Upper lobe of right lung (tissue), 1 donor: ENCODE results near the gene WDR86. TPM values are rescaled to one million over a fixed set of nuclear protein-coding genes. Genes with fewer than 3 reads are reported as not detected.

Experiments
- ATAC-seq: fragments of 200-7000 bp; cut with Tn5 transposase; one replicate; pipeline ENCODE4 v1.9.1; 2020; ENCODE audit warnings: mild to moderate bottlenecking, moderate library complexity
- DNase-seq: peaks from one replicate; pipeline ENCODE4 v3.0.0-alpha.2; 2020
- H3K27ac ChIP-seq: fragments of 200-600 bp; one replicate; pipeline ENCODE4 v1.8.0; 2022
- H3K27me3 ChIP-seq: fragments of 200-600 bp; one replicate; pipeline ENCODE4 v1.8.0; 2022; ENCODE audit warnings: mild to moderate bottlenecking
- H3K36me3 ChIP-seq: fragments of 200-600 bp; one replicate; pipeline ENCODE4 v1.8.0; 2022
- H3K4me1 ChIP-seq: fragments of 200-600 bp; one replicate; pipeline ENCODE4 v1.8.0; 2022
- H3K4me3 ChIP-seq: fragments of 200-600 bp; one replicate; pipeline ENCODE4 v1.8.0; 2022; ENCODE audit warnings: mild to moderate bottlenecking
- H3K9me3 ChIP-seq: fragments of 200-600 bp; one replicate; pipeline ENCODE4 v1.8.0; 2022
- CTCF ChIP-seq: fragments of 200-600 bp; IDR thresholded peaks from one replicate; pipeline ENCODE4 v1.8.0; 2022; ENCODE audit warnings: antibody characterized with exemption
- intact Hi-C: fragments of 100-400 bp; cut with DNase I; formaldehyde crosslinking; loops from one replicate; pipeline ENCODE4 v1.11.0; 2022
- total RNA-seq: library from RNA; stranded (reverse); fragmentation: NEBNext Ultra II Directional; extraction: Animal tissue kit (Norgen Biotek cat#: 25700); gene quantifications from one replicate; pipeline ENCODE4 v1.2.1, GENCODE V29; 2021
- donor health status: DM: no; HTN: yes; CAD: no; lungs with severe emphysema.

WDR86 gene
- total RNA-seq, 1 donor from 2014 or later: 1.3 TPM

- peaks cover 26% of the 10 kb centered on the region for H3K27me3 ChIP-seq
- ATAC-seq (peak; percentile 4), DNase-seq (peak; percentile 64)
- no peaks in the 10 kb centered on the region for H3K36me3 ChIP-seq
- no peak for TF ChIP-seq CTCF
- H3K4me3 ChIP-seq: peak overlapping the region; percentile 45
- intact Hi-C loops: no loop called here
- peak overlapping the region; percentile 77 for H3K27ac ChIP-seq
- H3K9me3 ChIP-seq: no peaks in the 10 kb centered on the region
- H3K4me1 ChIP-seq: peaks cover 14% of the 10 kb centered on the region
Measured at GRCh38 chr7:151410405-151411390, 860 bp upstream of the WDR86 start.

- no peak for TF ChIP-seq CTCF
- ATAC-seq (peak; percentile 15), DNase-seq (peak; percentile 63)
- peaks cover 18% of the 10 kb centered on the region for H3K4me1 ChIP-seq
- H3K4me3 ChIP-seq: peak overlapping the region; percentile 45
- H3K9me3 ChIP-seq: no peaks in the 10 kb centered on the region
- intact Hi-C loops: no loop called here
- no peaks in the 10 kb centered on the region for H3K36me3 ChIP-seq
- H3K27me3 ChIP-seq: peaks cover 26% of the 10 kb centered on the region
- peak overlapping the region; percentile 77 for H3K27ac ChIP-seq
Measured at GRCh38 chr7:151408839-151409666, 785 bp downstream of the WDR86 start.

GRCh38 chr7:151408498-151408838, 1.4 kb downstream of the WDR86 start:
- peak overlapping the region; percentile 58 for H3K27ac ChIP-seq

GRCh38 chr7:151406886-151407583, 2.8 kb downstream of the WDR86 start:
- H3K27me3 ChIP-seq: peaks cover 26% of the 10 kb centered on the region
- intact Hi-C loops: no loop called here
- H3K36me3 ChIP-seq: no peaks in the 10 kb centered on the region
- H3K9me3 ChIP-seq: no peaks in the 10 kb centered on the region
- no peak for DNase-seq
- ATAC-seq: no peak
- TF ChIP-seq CTCF: no peak
- H3K4me1 ChIP-seq: peaks cover 18% of the 10 kb centered on the region
- no peak overlapping the region for H3K4me3 ChIP-seq
- no peak overlapping the region for H3K27ac ChIP-seq

More at GRCh38 chr7:151408498-151408838, 1.4 kb downstream of the WDR86 start:
- H3K36me3 ChIP-seq: no peaks in the 10 kb centered on the region
- H3K4me3 ChIP-seq: peak overlapping the region; percentile 45
- DNase-seq (peak; percentile 61), ATAC-seq (no peak)
- peaks cover 18% of the 10 kb centered on the region for H3K4me1 ChIP-seq
- TF ChIP-seq CTCF: no peak
- H3K27me3 ChIP-seq: peaks cover 26% of the 10 kb centered on the region
- H3K9me3 ChIP-seq: no peaks in the 10 kb centered on the region
- intact Hi-C loops: no loop called here
